Ovary (tissue), 3 donors: Measurements from ENCODE around the gene HLA-DPA1.

ENCODE experiments used
- CTCF ChIP-seq, 3 donors: fragments of 450-650 bp in 2 of 3; fragments of 200-600 bp in 1 of 3; IDR thresholded peaks; one replicate each; pipeline versions ENCODE4 v1.5.1 to v1.8.0; 2016 to 2022; ENCODE audit warnings: antibody characterized with exemption in 3 of 3, mild to moderate bottlenecking in 1 of 3
- EP300 ChIP-seq: sonication (generic); formaldehyde crosslinking; IDR thresholded peaks from one replicate; pipeline ENCODE4 v1.6.1; 2017; ENCODE audit warnings: antibody characterized with exemption
- POLR2A ChIP-seq: fragments of 450-650 bp; IDR thresholded peaks from one replicate; pipeline ENCODE4 v1.6.1; 2017; ENCODE audit warnings: antibody characterized with exemption, mild to moderate bottlenecking, moderate library complexity
- donor health status: DM: no; HTN: no; CAD: no.

- no peak for TF ChIP-seq CTCF (IDR thresholded peaks at IDR 0.05)
- TF ChIP-seq EP300: no peak
- TF ChIP-seq POLR2A: no peak
Observed at GRCh38 chr6:33049323-33050013, 24.0 kb downstream of the HLA-DPA1 start.
